GM12891 (cell line): ENCODE data around the gene HEY2.

Experiments used
- PAX5 ChIP-seq: IDR thresholded peaks from 2 replicates; pipeline ENCODE4 v1.6.1; 2011; ENCODE audit warnings: low read length, moderate library complexity, mild to moderate bottlenecking; ENCODE audit not compliant: insufficient read depth, severe bottlenecking
- POLR2A ChIP-seq: IDR thresholded peaks from 2 replicates; pipeline ENCODE4 v1.6.1; 2011; ENCODE audit warnings: low read depth, low read length, control low read depth
- POLR2AphosphoS5 ChIP-seq: IDR thresholded peaks from 2 replicates; pipeline ENCODE4 v1.6.1; 2011; ENCODE audit warnings: low read depth, low read length, control low read depth
- POU2F2 ChIP-seq: IDR thresholded peaks from 2 replicates; pipeline ENCODE4 v1.6.1; 2011; ENCODE audit warnings: low read depth, mild to moderate bottlenecking, control low read depth, low read length, moderate library complexity
- SPI1 ChIP-seq: IDR thresholded peaks from 2 replicates; pipeline ENCODE4 v1.6.1; 2011; ENCODE audit warnings: low read depth, low read length, control low read depth
- TAF1 ChIP-seq: IDR thresholded peaks from 2 replicates; pipeline ENCODE4 v1.6.1; 2011; ENCODE audit warnings: low read depth, low read length, control low read depth

GRCh38 chr6:125711013-125711675, 38.3 kb upstream of the HEY2 start:
- no peak for TF ChIP-seq POLR2A
- TF ChIP-seq POLR2AphosphoS5, result no peak
- TF ChIP-seq SPI1, result no peak
- TF ChIP-seq TAF1, result no peak
- TF ChIP-seq PAX5, result no peak
- TF ChIP-seq POU2F2, result no peak
